Measurements from ENCODE around the gene MYB.

DNA sequence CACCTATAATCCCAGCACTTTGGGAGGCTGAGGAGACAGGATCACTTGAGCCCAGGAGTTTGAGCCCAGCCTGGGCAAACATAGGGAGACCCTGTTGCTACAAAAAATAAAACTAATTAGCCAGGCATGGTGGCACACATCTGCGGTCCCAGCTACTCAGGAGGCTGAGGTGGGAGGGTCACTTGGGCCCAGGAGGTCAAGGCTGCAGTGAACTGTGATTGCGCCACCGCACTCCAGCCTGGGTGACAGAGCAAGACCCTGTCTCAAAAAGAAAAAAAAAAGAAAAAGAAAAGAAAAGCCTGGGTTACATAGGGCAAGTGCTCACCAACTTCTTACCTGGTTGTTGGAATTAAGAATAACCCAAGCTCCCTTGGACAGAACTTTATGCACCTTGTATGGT is 14.6 kb upstream of the MYB start:
- TF ChIP-seq, protein P1, sequence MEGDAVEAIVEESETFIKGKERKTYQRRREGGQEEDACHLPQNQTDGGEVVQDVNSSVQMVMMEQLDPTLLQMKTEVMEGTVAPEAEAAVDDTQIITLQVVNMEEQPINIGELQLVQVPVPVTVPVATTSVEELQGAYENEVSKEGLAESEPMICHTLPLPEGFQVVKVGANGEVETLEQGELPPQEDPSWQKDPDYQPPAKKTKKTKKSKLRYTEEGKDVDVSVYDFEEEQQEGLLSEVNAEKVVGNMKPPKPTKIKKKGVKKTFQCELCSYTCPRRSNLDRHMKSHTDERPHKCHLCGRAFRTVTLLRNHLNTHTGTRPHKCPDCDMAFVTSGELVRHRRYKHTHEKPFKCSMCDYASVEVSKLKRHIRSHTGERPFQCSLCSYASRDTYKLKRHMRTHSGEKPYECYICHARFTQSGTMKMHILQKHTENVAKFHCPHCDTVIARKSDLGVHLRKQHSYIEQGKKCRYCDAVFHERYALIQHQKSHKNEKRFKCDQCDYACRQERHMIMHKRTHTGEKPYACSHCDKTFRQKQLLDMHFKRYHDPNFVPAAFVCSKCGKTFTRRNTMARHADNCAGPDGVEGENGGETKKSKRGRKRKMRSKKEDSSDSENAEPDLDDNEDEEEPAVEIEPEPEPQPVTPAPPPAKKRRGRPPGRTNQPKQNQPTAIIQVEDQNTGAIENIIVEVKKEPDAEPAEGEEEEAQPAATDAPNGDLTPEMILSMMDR (IDR thresholded peaks at IDR 0.05), result no peak
- no peak for TF ChIP-seq POLR2A (IDR thresholded peaks at IDR 0.05)
